K562 (cell line): Measurements from ENCODE around the gene IL36RN. TPM values are rescaled to one million over a fixed set of nuclear protein-coding genes. Genes with fewer than 3 reads are reported as not detected.

Source experiments
- ATAC-seq: fragments of 200-7000 bp; cut with Tn5 transposase; 3 replicates; pipeline ENCODE4 v1.9.1; 2020; ENCODE audit warnings: moderate library complexity
- BruUV-seq: library from RNA; stranded (reverse); fragments of 400-500 nt; replicated peaks from 2 replicates; lab custom pipeline; 2021; lab: Mats Ljungman, UMichigan
- CTCF ChIA-PET: fragments of 300-600 bp; formaldehyde crosslinking; extraction: SDS; loops from one replicate; lab custom pipeline; 2021; ENCODE audit warnings: low intra/inter-chr PET ratio; lab: Yijun Ruan, JAX
- POLR2A ChIA-PET: fragments of 300-600, 350-650 bp; sonication (Branson Sonifier 250); formaldehyde crosslinking; extraction: SDS; loops from one replicate; lab custom pipeline; 2021; ENCODE audit warnings: antibody characterized with exemption, inconsistent platforms; lab: Yijun Ruan, JAX
- DNase-seq, 4 experiments: peaks; one replicate each; pipeline versions ENCODE4 v3.0.0 to v3.0.0-alpha.2; 2011 to 2018; ENCODE audit warnings: low spot score in 3 of 4, mixed read lengths in 3 of 4; ENCODE audit errors: extremely low read depth in 1 of 4
- FAIRE-seq: peaks from 2 replicates; lab custom pipeline; 2011; peaks lifted over from hg19 to GRCh38; lab: Jason Lieb, UNC
- H2AFZ ChIP-seq: 2 replicates; pipeline ENCODE4 v1.6.0; 2011; ENCODE audit warnings: low read depth, low read length, control low read depth, inconsistent platforms
- H3K27ac ChIP-seq: fragments of 200-600 bp; 3 replicates; pipeline ENCODE4 v1.8.0; 2011; ENCODE audit warnings: low read depth, mild to moderate bottlenecking, control low read depth, inconsistent platforms, low read length, moderate library complexity, mixed read lengths; ENCODE audit errors: extremely low read depth
- H3K27me3 ChIP-seq, 2 experiments: fragments of 300-600 bp in 1 of 2; 2 replicates in 1 of 2; 3 replicates in 1 of 2; pipeline versions ENCODE4 v1.6.0 to v1.8.0; 2011; ENCODE audit warnings: inconsistent platforms in 2 of 2, low read length in 2 of 2, mild to moderate bottlenecking in 1 of 2, mixed read lengths in 1 of 2, moderate library complexity in 1 of 2; ENCODE audit not compliant: control insufficient read depth in 2 of 2, insufficient read depth in 2 of 2
- H3K36me3 ChIP-seq: fragments of 300-600 bp; 3 replicates; pipeline ENCODE4 v1.8.0; 2011; ENCODE audit warnings: mild to moderate bottlenecking, low read length, inconsistent platforms; ENCODE audit not compliant: control insufficient read depth, insufficient read depth
- H3K4me1 ChIP-seq, 2 experiments: fragments of 200-600 bp in 1 of 2; replicated peaks in 1 of 2; 2 replicates in 1 of 2; 3 replicates in 1 of 2; pipeline versions ENCODE4 v1.5.1 to v1.8.0; 2011; ENCODE audit warnings: inconsistent platforms in 2 of 2, low read length in 2 of 2, mild to moderate bottlenecking in 1 of 2, mixed read lengths in 1 of 2, moderate library complexity in 1 of 2; ENCODE audit not compliant: control insufficient read depth in 2 of 2, insufficient read depth in 2 of 2
- H3K4me2 ChIP-seq: 2 replicates; pipeline ENCODE4 v1.6.1; 2011; ENCODE audit warnings: low read length, control low read depth, inconsistent platforms, mixed read lengths; ENCODE audit not compliant: insufficient read depth
- H3K4me3 ChIP-seq: fragments of 200-600 bp; sonication (generic), shearing (Covaris generic); 2 replicates; pipeline ENCODE4 v1.5.1; 2016; ENCODE audit warnings: control low read depth, inconsistent platforms
- H3K79me2 ChIP-seq: fragments of 200-600 bp; 3 replicates; pipeline ENCODE4 v1.8.0; 2011; ENCODE audit warnings: low read length, inconsistent platforms; ENCODE audit not compliant: control insufficient read depth, insufficient read depth
- H3K9ac ChIP-seq, 2 experiments: 2 replicates each; pipeline versions ENCODE4 v1.6.0 to v1.6.1; 2011; ENCODE audit warnings: low read depth in 2 of 2, low read length in 2 of 2, control low read depth in 1 of 2, inconsistent platforms in 1 of 2, mild to moderate bottlenecking in 1 of 2, mixed read lengths in 1 of 2; ENCODE audit not compliant: insufficient read depth in 1 of 2
- H3K9me1 ChIP-seq: one replicate; pipeline ENCODE4 v1.6.0; 2011; ENCODE audit warnings: inconsistent platforms, mild to moderate bottlenecking, low read length, moderate library complexity; ENCODE audit not compliant: control insufficient read depth, insufficient read depth
- H3K9me3 ChIP-seq: replicated peaks from 2 replicates; pipeline ENCODE4 v1.5.1; 2011; ENCODE audit warnings: low read depth, low read length, inconsistent platforms; ENCODE audit not compliant: control insufficient read depth, insufficient read depth
- H4K20me1 ChIP-seq: replicated peaks from 2 replicates; pipeline ENCODE4 v1.6.1; 2011; ENCODE audit warnings: low read length, inconsistent platforms, mixed read lengths; ENCODE audit not compliant: control insufficient read depth, insufficient read depth
- KHSRP ChIP-seq: fragments of 450-650 bp; IDR thresholded peaks from 2 replicates; pipeline ENCODE4 v1.6.1; 2017
- POLR2G ChIP-seq: fragments of 200-400 bp; formaldehyde crosslinking; IDR thresholded peaks from 2 replicates; pipeline ENCODE4 v1.6.1; 2017; ENCODE audit warnings: low read depth, mild to moderate bottlenecking, antibody characterized with exemption, low read length, moderate library complexity
- RHOXF2B ChIP-seq: fragments of 250-450 bp; sonication (Bioruptor Pico); conservative IDR thresholded peaks from 2 replicates; pipeline ENCODE4 v1.5.1; 2021
- SIX5 ChIP-seq, 2 experiments: IDR thresholded peaks; 2 replicates each; pipeline ENCODE4 v1.6.1; 2011; ENCODE audit warnings: low read length in 2 of 2, borderline replicate concordance in 1 of 2, low read depth in 1 of 2, mild to moderate bottlenecking in 1 of 2, moderate library complexity in 1 of 2; ENCODE audit not compliant: insufficient read depth in 1 of 2
- SREBF2 ChIP-seq: sonication (generic); formaldehyde crosslinking; IDR thresholded peaks from 2 replicates; pipeline ENCODE4 v1.4.0; 2020; ENCODE audit warnings: mild to moderate bottlenecking, missing genetic modification reagents
- ZKSCAN3 ChIP-seq: fragments of 250-450 bp; sonication (Bioruptor Pico); IDR thresholded peaks from 2 replicates; pipeline ENCODE4 v1.4.0; 2020
- WGBS: fragments of 100-300 bp; shearing (Covaris generic); methylation state at CpG from one replicate; pipeline ENCODE4 v1.1.6; 2016; ENCODE audit warnings: low coverage, mixed read lengths; ENCODE audit not compliant: insufficient coverage; ENCODE audit errors: missing lambda C conversion rate; 5-methylcytosine and 5-hydroxymethylcytosine counted together
- in situ Hi-C: fragments of 300-500 bp; cut with MboI; formaldehyde crosslinking; loops from 4 replicates; pipeline ENCODE4 v1.15.0; 2018; ENCODE audit warnings: inconsistent platforms, mixed read lengths
- intact Hi-C: fragments of 100-400 bp; cut with micrococcal nuclease; formaldehyde crosslinking; loops from 2 replicates; pipeline ENCODE4 v1.14.2; 2022
- polyA plus RNA-seq, 8 experiments: library from polyadenylated mRNA; depleted of rRNA in 4 of 8; stranded (reverse) in 5 of 8; unstranded in 3 of 8; fragments of >200 nt; fragmentation: Nextera tagmentation in 2 of 8; fragmentation: Illumina TruSeq in 1 of 8; extraction: Ambion mirVana in 2 of 8; extraction: Trizol in 1 of 8; gene quantifications; 2 replicates each; pipeline versions ENCODE4 v1.2.1 to v1.2.3, GENCODE V29; 2011 to 2014; ENCODE audit warnings: inconsistent platforms in 1 of 8, missing spikeins in 1 of 8
- total RNA-seq, 7 experiments: library from RNA; depleted of rRNA in 6 of 7; stranded (reverse); fragments of >200 nt in 6 of 7; fragmentation: Illumina TruSeq in 2 of 7; extraction: Trizol in 2 of 7; gene quantifications; 2 replicates each; pipeline versions ENCODE4 v1.2.1 to v1.2.3, GENCODE V29; 2011 to 2021; ENCODE audit warnings: low replicate concordance in 1 of 7
- TF ChIP-seq, protein P1 (sequence below): fragments of 450-650 bp; IDR thresholded peaks from 2 replicates; pipeline ENCODE4 v1.6.1; 2016; ENCODE audit warnings: low read depth
- TF ChIP-seq, protein P2 (sequence below): IDR thresholded peaks from 3 replicates; pipeline ENCODE4 v1.6.1; 2011; ENCODE audit warnings: borderline replicate concordance, mild to moderate bottlenecking; ENCODE audit not compliant: insufficient read length, insufficient read depth

IL36RN gene
- total and polyA plus RNA-seq, 9 of the 15 experiments (the other 6 are each of a cell fraction or from before 2014, with no cell fraction given) = not detected

DNA sequence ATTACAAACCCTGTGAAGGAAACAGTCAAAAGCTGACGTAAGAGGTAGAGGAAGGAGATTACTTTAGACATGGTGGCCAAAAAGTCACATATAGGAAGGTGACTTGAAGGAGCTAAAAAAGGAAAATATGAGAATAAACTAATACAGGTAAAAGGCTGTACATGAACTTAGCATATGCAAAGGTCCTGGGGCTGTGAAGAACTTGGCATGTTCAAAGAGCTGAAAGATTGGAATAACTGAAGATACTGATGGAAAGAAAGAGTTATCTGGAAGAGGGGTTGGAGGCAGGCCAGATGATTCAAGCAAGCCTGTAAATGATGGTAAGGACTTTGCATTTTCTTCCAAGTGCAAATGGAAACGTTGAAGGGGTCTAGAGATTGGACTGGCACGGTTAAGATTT is 40.5 kb upstream of the IL36RN start (continued):
- TF ChIP-seq, protein P1, sequence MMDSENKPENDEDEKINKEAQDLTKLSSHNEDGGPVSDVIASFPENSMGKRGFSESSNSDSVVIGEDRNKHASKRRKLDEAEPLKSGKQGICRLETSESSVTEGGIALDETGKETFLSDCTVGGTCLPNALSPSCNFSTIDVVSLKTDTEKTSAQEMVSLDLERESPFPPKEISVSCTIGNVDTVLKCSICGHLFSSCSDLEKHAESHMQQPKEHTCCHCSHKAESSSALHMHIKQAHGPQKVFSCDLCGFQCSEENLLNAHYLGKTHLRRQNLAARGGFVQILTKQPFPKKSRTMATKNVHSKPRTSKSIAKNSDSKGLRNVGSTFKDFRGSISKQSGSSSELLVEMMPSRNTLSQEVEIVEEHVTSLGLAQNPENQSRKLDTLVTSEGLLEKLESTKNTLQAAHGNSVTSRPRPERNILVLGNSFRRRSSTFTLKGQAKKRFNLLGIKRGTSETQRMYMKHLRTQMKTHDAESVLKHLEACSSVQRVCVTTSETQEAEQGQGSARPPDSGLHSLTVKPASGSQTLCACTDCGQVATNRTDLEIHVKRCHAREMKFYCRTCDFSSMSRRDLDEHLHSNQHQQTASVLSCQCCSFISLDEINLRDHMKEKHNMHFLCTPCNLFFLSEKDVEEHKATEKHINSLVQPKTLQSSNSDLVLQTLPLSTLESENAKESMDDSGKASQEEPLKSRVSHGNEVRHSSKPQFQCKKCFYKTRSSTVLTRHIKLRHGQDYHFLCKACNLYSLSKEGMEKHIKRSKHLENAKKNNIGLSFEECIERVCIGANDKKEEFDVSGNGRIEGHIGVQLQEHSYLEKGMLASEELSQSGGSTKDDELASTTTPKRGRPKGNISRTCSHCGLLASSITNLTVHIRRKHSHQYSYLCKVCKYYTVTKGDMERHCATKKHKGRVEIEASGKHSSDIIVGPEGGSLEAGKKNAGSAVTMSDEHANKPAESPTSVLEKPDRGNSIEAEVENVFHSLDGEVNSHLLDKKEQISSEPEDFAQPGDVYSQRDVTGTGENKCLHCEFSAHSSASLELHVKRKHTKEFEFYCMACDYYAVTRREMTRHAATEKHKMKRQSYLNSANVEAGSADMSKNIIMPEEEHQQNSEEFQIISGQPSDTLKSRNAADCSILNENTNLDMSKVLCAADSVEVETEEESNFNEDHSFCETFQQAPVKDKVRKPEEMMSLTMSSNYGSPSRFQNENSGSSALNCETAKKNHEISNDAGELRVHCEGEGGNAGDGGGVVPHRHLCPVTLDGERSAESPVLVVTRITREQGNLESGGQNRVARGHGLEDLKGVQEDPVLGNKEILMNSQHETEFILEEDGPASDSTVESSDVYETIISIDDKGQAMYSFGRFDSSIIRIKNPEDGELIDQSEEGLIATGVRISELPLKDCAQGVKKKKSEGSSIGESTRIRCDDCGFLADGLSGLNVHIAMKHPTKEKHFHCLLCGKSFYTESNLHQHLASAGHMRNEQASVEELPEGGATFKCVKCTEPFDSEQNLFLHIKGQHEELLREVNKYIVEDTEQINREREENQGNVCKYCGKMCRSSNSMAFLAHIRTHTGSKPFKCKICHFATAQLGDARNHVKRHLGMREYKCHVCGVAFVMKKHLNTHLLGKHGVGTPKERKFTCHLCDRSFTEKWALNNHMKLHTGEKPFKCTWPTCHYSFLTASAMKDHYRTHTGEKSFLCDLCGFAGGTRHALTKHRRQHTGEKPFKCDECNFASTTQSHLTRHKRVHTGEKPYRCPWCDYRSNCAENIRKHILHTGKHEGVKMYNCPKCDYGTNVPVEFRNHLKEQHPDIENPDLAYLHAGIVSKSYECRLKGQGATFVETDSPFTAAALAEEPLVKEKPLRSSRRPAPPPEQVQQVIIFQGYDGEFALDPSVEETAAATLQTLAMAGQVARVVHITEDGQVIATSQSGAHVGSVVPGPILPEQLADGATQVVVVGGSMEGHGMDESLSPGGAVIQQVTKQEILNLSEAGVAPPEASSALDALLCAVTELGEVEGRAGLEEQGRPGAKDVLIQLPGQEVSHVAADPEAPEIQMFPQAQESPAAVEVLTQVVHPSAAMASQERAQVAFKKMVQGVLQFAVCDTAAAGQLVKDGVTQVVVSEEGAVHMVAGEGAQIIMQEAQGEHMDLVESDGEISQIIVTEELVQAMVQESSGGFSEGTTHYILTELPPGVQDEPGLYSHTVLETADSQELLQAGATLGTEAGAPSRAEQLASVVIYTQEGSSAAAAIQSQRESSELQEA = no peak
- TF ChIP-seq ZKSCAN3 = no peak

DNA sequence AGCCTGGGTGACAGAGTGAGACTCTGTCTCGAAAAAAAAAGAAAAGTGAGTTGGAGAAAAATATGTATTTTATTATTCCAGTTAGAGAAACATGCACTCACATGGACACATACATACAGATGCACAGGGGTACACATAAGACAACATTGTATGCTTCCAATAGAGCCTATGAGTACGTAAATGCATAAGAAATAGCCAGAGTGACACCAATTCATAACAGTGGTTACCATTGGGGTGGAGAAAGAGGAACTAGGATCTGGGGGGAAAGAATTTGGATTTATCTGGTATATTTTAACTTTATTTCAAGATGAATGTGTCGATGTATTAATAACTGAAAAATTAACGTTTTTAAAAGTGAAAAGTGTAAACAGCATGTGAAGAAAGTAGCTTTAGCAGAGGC is 37.7 kb upstream of the IL36RN start:
- no peak for FAIRE-seq
- H3K4me3 ChIP-seq = no peak overlapping the region
- H3K36me3 ChIP-seq = no peaks in the 10 kb centered on the region
- 27% methylated on average over 4 of the region's 4 CpGs for WGBS
- H3K4me1 ChIP-seq = peaks cover 0 to 2% of the 10 kb centered on the region in 2 experiments; a peak in 1 of 5 replicates
- H3K27ac ChIP-seq = no peak overlapping the region
- no TSS peak for BruUV-seq
- intact Hi-C loops (no loop called here), in situ Hi-C loops (no loop called here)
- DNase-seq = no peak
- TF ChIP-seq KHSRP (no peak), SREBF2 (CRISPR knock-in tag) (no peak), RHOXF2B (no peak), SIX5 (IDR thresholded peaks at IDR 0.05; ENCODE audit: borderline replicate concordance in 1 of 2, insufficient read depth in 1 of 2, low read depth in 1 of 2, low read length in 2 of 2) (no peak), POLR2G (no peak)
- TF ChIP-seq, protein P2, sequence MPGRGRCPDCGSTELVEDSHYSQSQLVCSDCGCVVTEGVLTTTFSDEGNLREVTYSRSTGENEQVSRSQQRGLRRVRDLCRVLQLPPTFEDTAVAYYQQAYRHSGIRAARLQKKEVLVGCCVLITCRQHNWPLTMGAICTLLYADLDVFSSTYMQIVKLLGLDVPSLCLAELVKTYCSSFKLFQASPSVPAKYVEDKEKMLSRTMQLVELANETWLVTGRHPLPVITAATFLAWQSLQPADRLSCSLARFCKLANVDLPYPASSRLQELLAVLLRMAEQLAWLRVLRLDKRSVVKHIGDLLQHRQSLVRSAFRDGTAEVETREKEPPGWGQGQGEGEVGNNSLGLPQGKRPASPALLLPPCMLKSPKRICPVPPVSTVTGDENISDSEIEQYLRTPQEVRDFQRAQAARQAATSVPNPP = no peak
- H3K4me2 ChIP-seq = no peak overlapping the region
- no peaks in the 10 kb centered on the region for H3K9me1 ChIP-seq
- CTCF ChIA-PET = no interaction called here
- no peaks in the 10 kb centered on the region for H3K79me2 ChIP-seq
- H4K20me1 ChIP-seq = no peaks in the 10 kb centered on the region
- no peak overlapping the region for H2AFZ ChIP-seq
- ATAC-seq = no peak
- POLR2A ChIA-PET = interaction anchor here (1.1 kb wide), 1 partner anchor 9 kb away, joined by 3 read pairs; no protein-coding TSS in a partner anchor
- no peaks in the 10 kb centered on the region for H3K27me3 ChIP-seq
- no peak overlapping the region for H3K9ac ChIP-seq
- H3K9me3 ChIP-seq = no peaks in the 10 kb centered on the region
